Erythroblast (primary cell): Measurements from ENCODE around the gene IQCM.
"Not testable (repeated sequence)": the region's sequence is repeated elsewhere in the genome, so short reads cannot be mapped to it uniquely, and the experiment has no call there.

Source experiments
- DNase-seq, 2 experiments: peaks; one replicate each; lab custom pipeline; 2025; lab: John Stamatoyannopoulos, UW
- GATA1 ChIP-seq: IDR thresholded peaks from 2 replicates; pipeline ENCODE4 v1.6.1; 2011; ENCODE audit warnings: low read depth, mild to moderate bottlenecking, control low read depth, low read length, moderate library complexity
- POLR2A ChIP-seq: IDR thresholded peaks from 2 replicates; pipeline ENCODE4 v1.6.1; 2011; ENCODE audit warnings: mild to moderate bottlenecking, low read length

Gene IQCM

GRCh38 chr4:149534779-149535178 lies 280.9 kb downstream of the IQCM start:
- DNase-seq: no peak
- no peak for TF ChIP-seq POLR2A
- no peak for TF ChIP-seq GATA1

GRCh38 chr4:149531861-149532260 lies 283.8 kb downstream of the IQCM start:
- DNase-seq: no peak
- TF ChIP-seq POLR2A (no peak), GATA1 (no peak)

GRCh38 chr4:149523039-149523438 lies 292.6 kb downstream of the IQCM start:
- no peak for DNase-seq
- TF ChIP-seq POLR2A (no peak), GATA1 (no peak)

GRCh38 chr4:149521611-149522425 lies 293.8 kb downstream of the IQCM start:
- TF ChIP-seq POLR2A: no peak
- TF ChIP-seq GATA1: no peak
- no peak for DNase-seq

- TF ChIP-seq GATA1: no peak
- TF ChIP-seq POLR2A: no peak
- no peak for DNase-seq
Observed at GRCh38 chr4:149518471-149518870, 297.2 kb downstream of the IQCM start.

- TF ChIP-seq POLR2A (no peak), GATA1 (no peak)
- no peak for DNase-seq
Observed at GRCh38 chr4:149513081-149513480, 302.6 kb downstream of the IQCM start.

- no peak for DNase-seq
- TF ChIP-seq GATA1 (no peak), POLR2A (no peak)
Observed at GRCh38 chr4:149512501-149512900, 303.1 kb downstream of the IQCM start.

GRCh38 chr4:149511558-149512298 lies 303.9 kb downstream of the IQCM start:
- TF ChIP-seq POLR2A (no peak), GATA1 (no peak)
- DNase-seq: no peak

- DNase-seq: not testable (repeated sequence)
Observed at GRCh38 chr4:149507309-149507708, 308.3 kb downstream of the IQCM start.

GRCh38 chr4:149500806-149501205 lies 314.8 kb downstream of the IQCM start:
- DNase-seq: no peak
- TF ChIP-seq POLR2A (no peak), GATA1 (no peak)

- no peak for DNase-seq
Observed at GRCh38 chr4:149499726-149500125, 315.9 kb downstream of the IQCM start.

GRCh38 chr4:149498246-149498645 lies 317.4 kb downstream of the IQCM start:
- DNase-seq: no peak
- no peak for TF ChIP-seq GATA1
- no peak for TF ChIP-seq POLR2A

More at GRCh38 chr4:149499726-149500125, 315.9 kb downstream of the IQCM start:
- TF ChIP-seq GATA1 (no peak), POLR2A (no peak)

- TF ChIP-seq POLR2A (no peak), GATA1 (no peak)
- DNase-seq: no peak
Observed at GRCh38 chr4:149493492-149493891, 322.2 kb downstream of the IQCM start.

GRCh38 chr4:149489321-149489720 lies 326.3 kb downstream of the IQCM start:
- TF ChIP-seq POLR2A (no peak), GATA1 (no peak)
- no peak for DNase-seq

- TF ChIP-seq POLR2A: no peak
- no peak for TF ChIP-seq GATA1
Observed at GRCh38 chr4:149486861-149487260, 328.8 kb downstream of the IQCM start.

GRCh38 chr4:149468669-149469068 lies 347.0 kb downstream of the IQCM start:
- not testable (repeated sequence) for DNase-seq

More at GRCh38 chr4:149486861-149487260, 328.8 kb downstream of the IQCM start:
- no peak for DNase-seq
